Bronchial epithelial cell (primary cell): ENCODE measurements around the gene SHCBP1. TPM values are rescaled to one million over a fixed set of nuclear protein-coding genes. Genes with fewer than 3 reads are reported as not detected.
"Not testable (repeated sequence)": the region's sequence is repeated elsewhere in the genome, so short reads cannot be mapped to it uniquely, and the experiment has no call there.

Source experiments
- DNase-seq: peaks from one replicate; pipeline ENCODE4 v3.0.0-alpha.2; 2010; ENCODE audit warnings: low read depth
- FAIRE-seq: peaks from 2 replicates; lab custom pipeline; 2011; peaks lifted over from hg19 to GRCh38; lab: Jason Lieb, UNC
- H3K27me3 ChIP-seq: 2 replicates; pipeline ENCODE4 v1.5.1; 2011; ENCODE audit warnings: low read length; ENCODE audit not compliant: control insufficient read depth, insufficient read depth
- H3K36me3 ChIP-seq: 2 replicates; pipeline ENCODE4 v1.5.1; 2011; ENCODE audit warnings: low read length; ENCODE audit not compliant: control insufficient read depth, insufficient read depth
- H3K4me3 ChIP-seq: 2 replicates; pipeline ENCODE4 v1.5.1; 2011; ENCODE audit warnings: mild to moderate bottlenecking, low read depth, low read length, control low read depth
- total RNA-seq: library from RNA; depleted of rRNA; stranded (reverse); fragments of >200 nt; gene quantifications from 2 replicates; pipeline ENCODE4 v1.2.1, GENCODE V29; 2014
- TF ChIP-seq, protein P1 (sequence below): IDR thresholded peaks from 2 replicates; pipeline ENCODE4 v1.5.1; 2011; ENCODE audit warnings: mild to moderate bottlenecking, moderate library complexity, low read length, control low read depth, inconsistent platforms; ENCODE audit not compliant: insufficient read depth, severe bottlenecking

SHCBP1 gene
- total RNA-seq, 1 donor from 2014 or later, result 1.3 TPM

DNA sequence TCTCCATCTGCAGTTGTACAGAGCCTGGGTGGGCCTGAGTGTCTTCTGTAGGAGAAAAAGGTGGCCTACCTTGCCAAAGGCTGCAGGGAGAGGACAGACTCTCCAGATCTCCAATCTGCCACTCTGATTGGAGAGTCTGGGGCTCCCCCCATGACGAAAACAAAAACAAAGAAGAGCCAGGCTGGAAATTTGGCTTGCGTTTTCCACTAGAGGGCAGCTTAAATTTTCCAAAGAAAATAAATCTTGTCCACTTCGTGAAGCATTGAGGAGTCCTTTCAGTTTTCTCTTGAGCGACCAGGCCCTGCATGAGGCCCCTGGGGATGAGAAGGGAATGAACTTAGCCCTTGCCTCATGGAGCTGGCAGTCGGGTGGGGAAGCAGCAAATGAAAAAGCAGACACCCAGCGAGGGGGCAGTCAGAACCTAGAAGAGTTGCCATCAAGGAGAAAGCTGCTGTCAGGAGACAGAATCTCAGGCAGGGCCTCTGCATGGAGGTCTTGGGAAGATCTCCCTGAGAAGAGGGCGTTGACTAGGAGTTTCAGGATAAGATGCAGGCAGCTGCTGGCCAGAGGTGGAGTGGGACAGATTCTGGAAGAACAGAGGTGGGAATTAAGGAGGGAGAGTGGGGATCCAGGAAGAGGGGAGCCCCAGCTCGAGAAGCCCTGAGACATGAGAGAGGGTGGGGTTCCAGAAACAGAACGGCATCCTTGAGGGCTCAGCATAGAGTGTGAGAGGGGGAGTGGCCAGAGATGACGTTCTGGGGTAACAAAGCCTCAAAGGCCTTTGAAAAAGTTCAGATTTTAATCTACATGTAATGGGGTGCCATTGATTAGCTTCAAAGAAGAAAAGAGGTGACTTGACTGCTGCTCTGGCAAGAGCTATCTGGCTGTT lies 8.4 kb upstream of the SHCBP1 start:
- H3K4me3 ChIP-seq, result no peak overlapping the region
- DNase-seq, result peak; percentile 34
- FAIRE-seq, result no peak
- no peaks in the 10 kb centered on the region for H3K27me3 ChIP-seq
- no peaks in the 10 kb centered on the region for H3K36me3 ChIP-seq
- TF ChIP-seq, protein P1, sequence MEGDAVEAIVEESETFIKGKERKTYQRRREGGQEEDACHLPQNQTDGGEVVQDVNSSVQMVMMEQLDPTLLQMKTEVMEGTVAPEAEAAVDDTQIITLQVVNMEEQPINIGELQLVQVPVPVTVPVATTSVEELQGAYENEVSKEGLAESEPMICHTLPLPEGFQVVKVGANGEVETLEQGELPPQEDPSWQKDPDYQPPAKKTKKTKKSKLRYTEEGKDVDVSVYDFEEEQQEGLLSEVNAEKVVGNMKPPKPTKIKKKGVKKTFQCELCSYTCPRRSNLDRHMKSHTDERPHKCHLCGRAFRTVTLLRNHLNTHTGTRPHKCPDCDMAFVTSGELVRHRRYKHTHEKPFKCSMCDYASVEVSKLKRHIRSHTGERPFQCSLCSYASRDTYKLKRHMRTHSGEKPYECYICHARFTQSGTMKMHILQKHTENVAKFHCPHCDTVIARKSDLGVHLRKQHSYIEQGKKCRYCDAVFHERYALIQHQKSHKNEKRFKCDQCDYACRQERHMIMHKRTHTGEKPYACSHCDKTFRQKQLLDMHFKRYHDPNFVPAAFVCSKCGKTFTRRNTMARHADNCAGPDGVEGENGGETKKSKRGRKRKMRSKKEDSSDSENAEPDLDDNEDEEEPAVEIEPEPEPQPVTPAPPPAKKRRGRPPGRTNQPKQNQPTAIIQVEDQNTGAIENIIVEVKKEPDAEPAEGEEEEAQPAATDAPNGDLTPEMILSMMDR, result peak; percentile 52

DNA sequence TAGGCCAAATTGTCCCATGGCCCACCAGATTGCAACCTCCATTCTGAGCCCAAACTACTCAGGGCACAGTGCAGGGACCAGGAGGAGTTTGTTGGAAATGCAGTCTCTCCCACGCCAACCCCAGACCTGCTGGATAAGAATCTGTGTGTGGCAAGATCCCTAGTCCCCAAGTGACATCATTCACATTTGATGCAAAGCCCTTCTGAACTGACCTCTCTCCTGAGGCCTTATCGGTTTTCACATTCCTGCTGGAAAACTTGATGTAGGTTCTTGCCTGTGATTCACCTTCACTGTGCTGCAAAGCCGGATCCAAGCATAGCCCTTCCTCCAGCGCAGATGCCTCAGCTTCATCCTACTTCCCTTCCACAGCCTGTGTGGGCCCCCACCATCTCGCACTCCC lies 6.6 kb upstream of the SHCBP1 start:
- DNase-seq (no peak), FAIRE-seq (no peak)
- Histone ChIP-seq H3K4me3 (no peak overlapping the region), H3K27me3 (no peaks in the 10 kb centered on the region), H3K36me3 (no peaks in the 10 kb centered on the region)
- TF ChIP-seq, protein P1, result no peak

DNA sequence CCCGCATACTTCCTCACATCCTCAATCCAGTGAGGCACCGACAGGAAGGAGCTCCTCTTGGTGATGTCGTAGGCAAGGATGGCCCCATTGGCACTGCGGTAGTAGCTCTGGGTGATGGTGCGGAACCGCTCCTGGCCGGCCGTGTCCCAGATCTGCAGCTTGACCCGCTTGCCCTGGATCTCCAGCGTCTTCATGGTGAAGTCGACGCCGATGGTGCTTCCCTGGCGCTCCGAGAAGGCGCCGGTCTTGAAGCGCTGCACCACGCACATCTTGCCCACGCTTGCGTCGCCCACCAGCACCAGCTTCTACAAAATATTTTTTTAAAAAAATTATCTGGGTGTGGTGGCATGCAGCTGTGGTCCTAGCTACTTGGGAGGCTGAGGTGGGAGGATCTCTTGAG lies 5.5 kb upstream of the SHCBP1 start:
- H3K4me3 ChIP-seq, H3K27me3 ChIP-seq, H3K36me3 ChIP-seq, DNase-seq, FAIRE-seq: not testable (repeated sequence)

DNA sequence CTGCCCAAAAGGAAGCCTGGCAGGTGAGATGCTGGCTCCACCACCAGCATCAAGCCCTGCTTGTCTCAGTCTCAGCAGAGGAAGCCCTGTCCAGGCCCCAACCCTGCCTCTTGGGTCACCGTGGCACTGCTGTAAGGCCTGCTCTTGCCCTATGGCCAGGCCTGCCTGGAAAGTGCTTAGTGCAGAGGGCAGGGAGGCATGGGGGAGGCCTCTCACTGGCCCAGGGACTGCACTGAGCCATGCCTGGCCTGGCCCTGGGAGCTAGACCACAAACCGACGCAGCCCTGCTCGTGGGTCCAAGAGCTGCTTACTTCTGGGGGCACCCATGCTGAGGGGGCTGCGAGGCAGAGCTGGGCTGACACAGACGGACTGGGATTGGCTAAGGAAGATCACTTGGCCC lies 3.7 kb upstream of the SHCBP1 start:
- not testable (repeated sequence) for H3K27me3 ChIP-seq, H3K4me3 ChIP-seq, DNase-seq, H3K36me3 ChIP-seq, FAIRE-seq

DNA sequence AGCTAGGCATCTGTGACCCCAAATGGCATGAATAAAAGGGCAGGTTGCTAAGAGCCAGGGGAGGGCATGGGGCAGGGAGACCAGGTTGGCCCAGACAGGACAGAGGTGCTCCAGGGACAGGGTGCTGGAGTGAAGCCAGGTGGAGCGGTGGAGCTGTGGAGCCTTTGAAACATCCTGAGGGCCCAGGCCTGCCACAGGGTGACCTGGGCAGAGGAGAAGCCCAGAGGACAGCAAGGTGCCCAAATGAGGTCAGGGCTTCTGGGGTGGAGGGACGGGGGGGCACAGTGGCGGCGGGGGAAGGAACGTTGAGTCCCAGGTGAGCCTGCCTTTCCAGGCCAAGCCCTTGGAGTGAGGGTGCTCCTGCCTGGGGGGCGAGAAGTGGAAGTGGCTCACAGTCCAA lies 2.5 kb upstream of the SHCBP1 start:
- DNase-seq, H3K36me3 ChIP-seq, H3K4me3 ChIP-seq, FAIRE-seq, H3K27me3 ChIP-seq: not testable (repeated sequence)

DNA sequence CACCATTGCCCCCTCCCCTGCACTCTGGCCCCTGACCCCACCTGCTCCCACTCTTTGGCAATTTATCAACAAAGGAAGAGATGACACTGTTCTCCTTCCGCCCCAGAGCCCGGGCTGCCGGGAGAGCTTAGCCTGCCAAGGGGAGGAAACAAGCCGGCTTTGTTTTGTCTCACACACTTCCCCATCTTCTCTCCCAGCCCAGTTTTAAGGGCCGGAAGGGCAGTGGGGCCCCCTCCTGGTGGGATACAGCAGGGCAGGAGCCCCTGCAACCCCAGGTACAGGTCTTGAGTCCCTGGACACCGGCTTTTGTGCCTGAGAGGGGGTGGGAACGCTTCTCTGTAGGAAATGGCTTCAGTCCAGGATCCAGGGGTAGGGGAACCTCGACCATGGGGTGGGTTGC lies 2.1 kb upstream of the SHCBP1 start:
- H3K27me3 ChIP-seq, DNase-seq, FAIRE-seq, H3K36me3 ChIP-seq, H3K4me3 ChIP-seq: not testable (repeated sequence)

DNA sequence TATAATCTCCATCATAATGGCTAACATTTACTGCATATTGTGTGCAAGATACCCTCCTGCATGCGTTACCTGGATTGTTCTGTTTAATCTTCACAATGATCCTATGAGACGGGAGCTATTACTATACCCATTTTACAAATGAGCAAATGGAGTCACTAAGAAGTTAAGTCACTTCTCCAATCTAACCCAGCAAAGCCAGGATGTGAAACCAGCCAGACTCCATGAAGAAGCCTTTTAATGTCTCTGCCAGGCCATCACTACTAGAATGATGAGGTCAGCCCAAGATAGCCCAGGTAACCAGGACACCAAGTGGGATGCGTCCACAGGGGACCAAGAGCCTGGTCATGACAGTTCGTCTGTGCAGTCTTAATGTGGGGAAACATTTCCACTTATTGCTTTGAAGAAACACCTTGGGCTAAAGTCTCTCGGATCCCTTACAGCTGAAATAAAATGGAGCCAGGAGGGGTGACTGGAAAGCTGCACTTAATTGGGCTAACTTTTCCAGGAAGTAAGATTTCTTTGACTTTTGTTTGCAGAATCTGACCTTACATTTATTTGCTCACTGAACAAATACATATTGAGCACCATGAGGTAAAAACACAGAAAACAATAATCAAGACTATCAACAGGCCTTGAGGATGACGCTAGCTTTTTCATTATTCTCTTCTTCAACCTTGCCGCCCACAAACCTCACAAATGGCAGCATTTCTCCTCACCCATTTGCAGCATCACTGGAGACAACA lies 926 bp upstream of the SHCBP1 start:
- Histone ChIP-seq H3K36me3 (no peaks in the 10 kb centered on the region), H3K4me3 (no peak overlapping the region), H3K27me3 (no peaks in the 10 kb centered on the region)
- FAIRE-seq (no peak), DNase-seq (no peak)
- TF ChIP-seq, protein P1, result no peak
